CD4-positive, alpha-beta T cell treated with Interleukin-4 for 1 hour (primary cell): Measurements from ENCODE around the gene TWIST2.

Experiments
- DNase-seq, 2 donors: peaks; one replicate each; pipeline ENCODE4 v3.0.0-alpha.2; 2020 to 2022

The TWIST2 gene

DNA sequence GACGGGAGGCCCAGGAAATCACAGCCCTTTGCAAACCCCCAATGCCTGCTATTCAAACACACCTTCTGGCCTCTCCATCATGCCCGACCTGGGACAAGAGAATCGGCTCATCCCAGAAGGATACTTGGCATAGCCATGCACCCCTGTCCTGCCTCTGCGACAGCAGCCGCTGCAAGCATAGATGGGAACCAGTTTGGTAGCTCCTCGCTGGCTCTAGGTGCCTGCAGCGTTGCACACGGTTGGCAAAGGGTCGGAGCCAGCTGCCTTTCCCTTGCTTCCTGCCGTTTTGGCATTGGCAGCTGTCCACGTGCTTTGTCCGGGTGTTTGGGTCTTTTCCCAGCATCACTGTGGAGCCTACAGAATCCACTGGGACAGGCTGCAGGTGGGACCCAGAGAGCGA, 76.9 kb downstream of the TWIST2 start:
- DNase-seq, result no peak

GRCh38 chr2:238925281-238925680, 77.4 kb downstream of the TWIST2 start:
- no peak for DNase-seq

DNA sequence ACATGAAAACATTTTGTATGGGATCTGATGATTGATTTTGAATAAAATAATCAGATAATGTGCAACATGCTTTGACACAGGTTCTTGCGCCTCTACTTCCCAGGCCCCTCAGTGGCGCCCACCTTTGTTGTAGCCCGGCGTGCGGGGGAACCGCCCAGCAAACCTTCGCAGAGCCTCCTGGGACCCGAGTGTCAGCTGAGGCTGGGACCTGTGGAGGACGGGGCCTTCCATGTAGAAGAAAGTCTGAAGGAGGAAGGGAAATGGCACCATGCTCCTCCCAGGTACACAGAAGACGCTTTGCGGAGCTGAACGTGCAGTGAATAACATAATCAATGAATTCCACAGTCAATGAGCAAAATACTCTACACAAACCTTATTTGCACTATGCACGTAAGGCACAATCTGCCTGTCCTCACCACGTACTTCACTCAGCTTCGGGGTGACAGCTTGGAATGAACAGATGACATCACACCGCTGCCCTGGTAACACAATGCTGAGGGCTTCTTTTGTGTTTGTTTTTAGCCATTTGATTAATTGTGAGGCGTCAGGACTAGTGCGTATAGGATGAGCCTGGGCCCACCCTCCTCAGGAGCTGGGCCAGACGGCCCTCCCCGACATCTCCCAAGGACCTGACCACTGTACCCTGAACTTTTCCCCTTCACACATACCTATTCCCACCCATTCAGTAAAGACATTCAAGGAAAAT, 78.1 kb downstream of the TWIST2 start:
- DNase-seq, result no peak

DNA sequence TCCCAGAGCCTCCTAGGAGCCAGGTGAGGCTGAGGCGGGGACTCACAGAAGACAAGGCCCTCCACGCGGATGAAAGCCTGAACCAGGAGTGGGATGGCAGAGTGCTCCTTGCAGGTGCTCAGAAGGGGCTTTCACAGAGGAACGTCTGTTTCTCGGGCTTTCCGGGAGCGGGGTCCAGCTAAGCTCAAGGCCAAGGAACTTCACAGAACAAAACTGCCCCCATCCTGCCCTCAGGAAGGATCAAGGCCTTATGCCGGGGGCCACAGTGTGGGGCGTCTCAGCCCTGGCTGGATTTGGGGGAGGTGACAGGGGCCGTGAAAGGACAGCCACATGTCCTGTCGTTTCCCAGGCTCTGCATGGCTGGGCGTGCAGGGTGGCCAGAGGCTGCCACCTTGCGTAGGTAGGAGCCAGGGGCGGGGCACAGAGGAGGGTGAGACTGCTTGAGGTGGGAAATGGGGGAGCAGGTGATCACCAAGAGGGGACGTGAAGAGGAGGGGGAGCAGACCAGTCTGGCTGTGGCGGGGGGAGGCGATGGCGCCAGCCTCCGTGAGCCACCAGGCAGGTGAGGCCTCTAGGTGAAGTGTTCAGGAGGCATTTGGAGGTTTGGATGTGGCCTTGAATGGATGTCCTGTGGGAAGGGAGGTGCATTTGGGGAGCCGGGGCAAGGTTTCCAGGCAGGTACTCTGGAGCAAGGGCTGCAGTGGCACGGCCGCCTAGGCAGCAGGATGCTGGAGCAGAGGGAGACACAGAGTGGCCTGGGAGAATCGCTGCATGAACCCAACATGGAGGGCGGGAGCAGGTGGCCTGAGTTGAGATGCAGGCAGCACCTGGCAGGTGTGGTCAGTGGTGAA, 79.1 kb downstream of the TWIST2 start:
- no peak for DNase-seq

- DNase-seq, result no peak
Measured at GRCh38 chr2:238927746-238928519, 80.0 kb downstream of the TWIST2 start.

GRCh38 chr2:238928520-238929241, 80.8 kb downstream of the TWIST2 start:
- DNase-seq, result no peak

DNA sequence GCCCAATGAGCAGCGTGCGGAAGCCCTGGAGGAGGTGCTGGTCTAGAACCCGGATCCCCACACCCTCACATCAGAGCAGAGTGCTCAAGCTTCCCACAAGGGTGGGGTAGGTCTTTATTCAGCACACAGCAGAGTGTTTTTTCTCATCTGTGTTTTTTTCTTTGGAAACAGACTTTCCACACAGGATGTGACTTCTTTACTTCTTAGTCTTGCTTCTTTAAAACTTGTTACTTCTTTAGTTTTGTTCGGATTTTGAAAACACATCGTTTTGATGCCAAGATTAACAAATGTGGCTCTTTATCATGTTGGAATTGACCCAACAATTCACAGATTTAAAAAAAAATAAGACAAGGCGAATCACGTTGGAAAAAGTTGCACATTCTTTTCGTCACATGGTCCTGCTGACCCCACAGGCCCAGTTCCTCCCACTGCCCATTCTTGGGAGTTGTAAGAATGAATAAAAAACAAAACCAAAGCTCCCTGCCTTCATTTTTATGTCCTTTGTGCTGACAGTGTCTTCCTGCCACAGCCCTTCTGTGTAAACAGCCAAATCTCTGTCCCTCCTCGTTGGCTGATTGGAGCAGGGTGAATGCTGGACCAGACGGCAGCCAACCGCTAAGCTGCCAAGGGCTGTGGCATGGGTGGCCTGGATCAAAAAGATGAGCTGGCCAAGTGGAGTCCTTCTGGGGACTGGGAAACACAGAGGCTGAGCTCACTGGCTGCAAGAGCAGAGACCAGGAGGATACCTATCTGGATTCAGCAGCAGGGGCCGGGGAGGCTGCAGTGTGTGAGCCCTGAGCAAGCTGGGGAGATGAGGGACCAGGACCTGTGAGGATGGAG, 81.6 kb downstream of the TWIST2 start:
- DNase-seq, result no peak

DNA sequence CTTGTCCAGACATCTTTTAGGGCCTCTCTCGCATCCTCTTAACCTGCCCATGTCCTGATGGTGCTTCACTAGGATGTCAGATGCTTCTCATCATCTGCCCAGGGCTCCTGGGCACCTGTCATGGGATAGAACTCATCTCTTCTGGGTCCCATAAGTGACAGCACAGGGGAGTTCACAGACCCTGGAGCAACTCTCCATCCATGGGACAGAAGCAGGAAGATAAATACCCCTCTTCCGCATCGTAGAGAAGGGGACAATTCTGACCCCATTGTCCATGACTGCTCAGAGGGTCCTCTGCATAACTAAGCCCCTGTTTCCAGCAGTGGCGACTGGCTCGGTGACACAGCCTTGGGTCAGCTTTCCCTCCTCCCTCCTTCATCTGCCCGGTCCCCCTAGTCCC, 82.3 kb downstream of the TWIST2 start:
- no peak for DNase-seq

- DNase-seq, result no peak
Measured at GRCh38 chr2:238936162-238937052, 88.5 kb downstream of the TWIST2 start.

DNA sequence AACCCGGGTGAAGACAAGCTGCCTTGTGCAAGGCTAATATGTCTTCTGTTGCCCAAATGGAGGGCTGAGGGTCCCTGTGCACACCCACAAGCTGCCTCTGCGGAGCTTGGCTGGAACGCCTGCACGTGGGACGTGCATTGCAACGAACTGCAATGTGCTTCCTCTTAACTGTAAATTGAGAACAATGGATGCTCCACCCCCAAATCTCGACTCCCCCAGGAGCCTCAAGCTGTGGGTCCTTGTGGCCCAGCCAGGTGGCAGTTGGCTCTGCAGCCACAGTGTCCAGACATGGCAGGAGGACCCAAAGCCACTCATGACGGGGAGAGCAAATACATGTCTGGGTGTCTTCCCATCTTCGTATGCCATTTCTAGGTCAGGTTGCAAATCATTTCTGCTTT, 90.1 kb downstream of the TWIST2 start:
- no peak for DNase-seq

- no peak for DNase-seq
Measured at GRCh38 chr2:238938401-238939055, 90.6 kb downstream of the TWIST2 start.

GRCh38 chr2:238939074-238939473, 91.2 kb downstream of the TWIST2 start:
- no peak for DNase-seq

GRCh38 chr2:238939521-238940403, 91.9 kb downstream of the TWIST2 start:
- DNase-seq, result no peak

DNA sequence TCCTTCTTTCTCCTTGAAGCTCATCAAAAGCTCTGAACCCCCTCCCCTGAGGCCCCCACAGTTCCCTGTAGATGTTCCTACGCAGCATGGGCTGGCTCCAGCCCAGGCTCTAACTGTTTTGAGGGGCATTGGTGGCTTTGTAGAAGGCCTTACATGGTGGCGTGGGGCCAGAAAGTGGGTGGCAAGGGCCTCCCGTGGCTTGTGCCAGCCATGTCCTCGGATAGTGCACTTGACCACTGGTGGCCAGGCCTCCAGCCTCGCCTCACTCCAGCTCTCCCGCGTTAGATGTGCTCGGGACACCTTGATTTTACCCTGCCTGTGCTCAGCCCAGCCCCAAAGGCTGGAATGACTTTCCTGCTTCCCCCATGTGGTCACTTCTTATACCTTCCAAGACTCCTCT, 92.9 kb downstream of the TWIST2 start:
- no peak for DNase-seq

- no peak for DNase-seq
Measured at GRCh38 chr2:238941262-238941792, 93.4 kb downstream of the TWIST2 start.

DNA sequence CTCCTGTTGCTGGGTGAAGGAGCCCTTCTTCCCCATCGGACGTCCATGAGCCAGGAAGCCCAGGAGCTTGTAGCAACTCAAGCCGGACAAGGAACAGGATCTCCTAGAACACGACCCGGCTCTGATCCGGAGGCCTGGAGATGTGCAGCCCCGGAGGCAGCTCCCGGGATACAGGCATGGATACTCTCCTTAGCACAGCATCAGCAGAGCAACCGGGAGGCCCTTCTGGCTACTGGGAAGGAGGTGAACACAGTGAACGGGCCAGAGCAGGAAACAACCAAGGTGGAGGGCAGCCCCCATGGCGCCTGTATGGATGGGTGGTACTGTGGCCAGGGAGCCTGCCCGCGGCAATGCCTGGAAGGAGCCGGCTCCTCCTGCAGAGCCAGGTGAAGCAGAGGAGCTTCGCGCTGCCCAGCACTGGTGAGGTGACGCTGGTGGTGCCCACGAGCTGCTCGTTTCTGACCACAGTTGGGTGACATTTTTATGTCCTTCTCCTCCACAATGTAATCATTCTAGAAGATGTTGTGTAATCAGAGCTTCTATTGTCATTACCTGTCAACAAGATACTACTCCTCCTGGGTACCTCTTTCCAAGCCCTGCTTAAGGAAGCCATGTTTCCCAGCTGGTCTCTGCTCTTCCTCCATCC, 94.3 kb downstream of the TWIST2 start:
- no peak for DNase-seq

GRCh38 chr2:238942726-238943300, 94.9 kb downstream of the TWIST2 start:
- no peak for DNase-seq
